MCF 10A (cell line): Measurements from ENCODE around the gene WFIKKN2. TPM values are rescaled to one million over a fixed set of nuclear protein-coding genes. Genes with fewer than 3 reads are reported as not detected.
A peak's percentile ranks its signal among the peaks of the same experiment; 100 is the strongest.

Experiments used
- BruUV-seq: library from RNA; stranded (reverse); fragments of 400-500 nt; replicated peaks from 2 replicates; lab custom pipeline; 2021; lab: Mats Ljungman, UMichigan
- CTCF ChIA-PET: fragments of 300-600 bp; sonication (Branson Sonifier 250); formaldehyde crosslinking; extraction: SDS; loops from one replicate; lab custom pipeline; 2021; ENCODE audit warnings: antibody characterized with exemption, inconsistent platforms; lab: Yijun Ruan, JAX
- POLR2A ChIA-PET: fragments of 300-600, 350-650 bp; sonication (Branson Sonifier 250); formaldehyde crosslinking; extraction: SDS; loops from one replicate; lab custom pipeline; 2020; ENCODE audit warnings: antibody characterized with exemption, inconsistent platforms; lab: Yijun Ruan, JAX
- DNase-seq: peaks from one replicate; pipeline ENCODE4 v3.0.0-alpha.2; 2018; ENCODE audit not compliant: unreplicated experiment
- H3K27ac Mint-ChIP-seq: one replicate; pipeline ENCODE4 v1.8.0; 2022; ENCODE audit warnings: mild to moderate bottlenecking, low read depth, mixed read lengths; ENCODE audit not compliant: unreplicated experiment
- H3K27me3 Mint-ChIP-seq: one replicate; pipeline ENCODE4 v1.8.0; 2022; ENCODE audit warnings: mixed read lengths; ENCODE audit not compliant: insufficient read depth, unreplicated experiment
- H3K36me3 Mint-ChIP-seq: one replicate; pipeline ENCODE4 v1.8.0; 2022; ENCODE audit warnings: mild to moderate bottlenecking, moderate library complexity, mixed read lengths; ENCODE audit not compliant: insufficient read depth, unreplicated experiment
- H3K4me1 Mint-ChIP-seq: one replicate; pipeline ENCODE4 v1.8.0; 2022; ENCODE audit warnings: mixed read lengths; ENCODE audit not compliant: insufficient read depth, unreplicated experiment
- H3K4me3 Mint-ChIP-seq: one replicate; pipeline ENCODE4 v1.8.0; 2022; ENCODE audit warnings: mild to moderate bottlenecking, moderate library complexity, mixed read lengths; ENCODE audit not compliant: unreplicated experiment
- H3K9me3 Mint-ChIP-seq: one replicate; pipeline ENCODE4 v1.8.0; 2022; ENCODE audit warnings: mixed read lengths; ENCODE audit not compliant: unreplicated experiment
- intact Hi-C: fragments of 100-400 bp; cut with micrococcal nuclease; formaldehyde crosslinking; loops from 2 replicates; pipeline ENCODE4 v1.14.1; 2022
- total RNA-seq: library from RNA; stranded (reverse); gene quantifications from 2 replicates; pipeline ENCODE4 v1.2.3, GENCODE V29; 2022
- TF ChIP-seq, protein P1 (sequence below): fragments of 200-600 bp; IDR thresholded peaks from one replicate; pipeline ENCODE4 v1.8.0; 2022; ENCODE audit warnings: antibody characterized with exemption, mild to moderate bottlenecking; ENCODE audit not compliant: unreplicated experiment

The WFIKKN2 gene
- total RNA-seq, 1 experiment from 2014 or later: not detected

DNA sequence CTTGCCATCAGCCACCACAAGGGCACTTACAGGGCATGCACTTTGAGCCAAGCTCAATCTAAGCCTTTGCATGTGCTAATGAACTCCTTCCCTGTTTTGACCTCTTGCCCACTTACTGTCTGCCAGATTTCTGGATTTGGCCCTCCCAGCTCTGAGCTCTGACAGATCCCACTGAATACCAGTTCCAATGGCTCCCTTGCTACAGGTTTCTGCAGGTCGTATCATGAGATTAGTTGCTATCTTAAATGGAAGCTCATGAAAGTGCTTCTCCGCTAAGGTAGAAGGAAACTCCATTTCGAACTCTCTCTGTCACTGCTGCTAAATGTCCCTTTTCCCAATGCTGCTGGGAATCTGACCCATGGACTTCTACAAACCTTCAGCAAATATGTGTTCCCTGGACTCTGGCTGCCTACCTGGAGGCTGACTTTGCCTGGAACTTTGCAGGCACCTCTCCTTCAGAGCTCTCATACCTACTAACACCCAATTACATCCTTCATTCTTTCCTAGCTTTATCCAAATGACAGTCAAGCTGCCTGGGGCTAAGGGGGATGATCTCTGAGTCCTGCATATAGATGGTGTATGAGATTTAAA, 54.2 kb downstream of the WFIKKN2 start:
- ChIA-PET CTCF (interaction anchor here (0.7 to 1.2 kb wide), 3 partner anchors 16 to 106 kb away, joined by 3 read pairs; no protein-coding TSS in a partner anchor), POLR2A (interaction anchor here (0.6 to 7.9 kb wide), 8 partner anchors 11 to 59 kb away, joined by 3 to 99 read pairs (median 4); partner anchors contain the start of gene TOB1)
- intact Hi-C loops: no loop called here

DNA sequence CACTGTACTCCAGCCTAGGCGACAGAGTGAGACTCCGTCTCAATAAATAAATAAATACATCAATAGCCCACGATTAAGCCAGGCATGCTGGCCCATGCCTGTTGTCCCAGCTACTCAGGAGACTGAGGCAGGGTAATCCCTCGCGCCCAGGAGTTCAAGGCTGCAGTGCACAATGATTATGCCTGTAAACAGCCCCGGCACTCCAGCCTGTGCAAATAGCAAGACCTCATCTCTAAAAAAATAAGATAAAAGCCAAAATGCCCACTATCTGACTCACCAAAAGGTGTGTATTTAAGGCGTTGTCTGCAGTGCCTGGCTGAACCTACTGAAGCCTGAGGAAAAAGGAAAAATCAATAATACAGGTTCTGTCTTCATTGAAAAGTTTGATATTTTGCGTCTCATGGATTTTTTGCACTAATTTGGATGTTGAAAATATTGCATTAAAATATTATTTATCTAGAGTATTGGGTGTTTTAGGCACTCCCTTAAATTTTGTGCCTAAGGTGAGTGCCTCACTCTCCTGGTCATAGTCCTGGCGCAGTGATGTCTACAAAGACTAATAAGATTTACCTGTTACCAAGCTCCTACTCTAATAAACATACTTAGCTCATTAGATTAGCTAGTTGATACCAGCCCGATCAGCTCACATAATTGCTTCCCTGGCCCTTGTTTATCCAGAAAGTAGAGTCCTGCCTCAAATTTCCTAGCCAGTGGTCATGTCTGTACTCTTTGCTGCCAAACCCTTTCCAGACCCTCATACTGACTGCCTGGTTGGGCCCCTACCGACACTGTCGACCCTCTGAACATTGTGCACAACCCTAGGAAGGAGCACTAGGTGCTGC, 55.5 kb downstream of the WFIKKN2 start:
- no peaks in the 10 kb centered on the region for H3K36me3 Mint-ChIP-seq

More for the DNA sequence above, 54.2 kb downstream of the WFIKKN2 start:
- Mint-ChIP-seq H3K36me3 (no peaks in the 10 kb centered on the region), H3K9me3 (no peaks in the 10 kb centered on the region), H3K4me1 (peaks cover 24% of the 10 kb centered on the region), H3K27me3 (no peaks in the 10 kb centered on the region), H3K27ac (no peak overlapping the region), H3K4me3 (no peak overlapping the region)
- DNase-seq: no peak
- no TSS peak for BruUV-seq
- TF ChIP-seq, protein P1, sequence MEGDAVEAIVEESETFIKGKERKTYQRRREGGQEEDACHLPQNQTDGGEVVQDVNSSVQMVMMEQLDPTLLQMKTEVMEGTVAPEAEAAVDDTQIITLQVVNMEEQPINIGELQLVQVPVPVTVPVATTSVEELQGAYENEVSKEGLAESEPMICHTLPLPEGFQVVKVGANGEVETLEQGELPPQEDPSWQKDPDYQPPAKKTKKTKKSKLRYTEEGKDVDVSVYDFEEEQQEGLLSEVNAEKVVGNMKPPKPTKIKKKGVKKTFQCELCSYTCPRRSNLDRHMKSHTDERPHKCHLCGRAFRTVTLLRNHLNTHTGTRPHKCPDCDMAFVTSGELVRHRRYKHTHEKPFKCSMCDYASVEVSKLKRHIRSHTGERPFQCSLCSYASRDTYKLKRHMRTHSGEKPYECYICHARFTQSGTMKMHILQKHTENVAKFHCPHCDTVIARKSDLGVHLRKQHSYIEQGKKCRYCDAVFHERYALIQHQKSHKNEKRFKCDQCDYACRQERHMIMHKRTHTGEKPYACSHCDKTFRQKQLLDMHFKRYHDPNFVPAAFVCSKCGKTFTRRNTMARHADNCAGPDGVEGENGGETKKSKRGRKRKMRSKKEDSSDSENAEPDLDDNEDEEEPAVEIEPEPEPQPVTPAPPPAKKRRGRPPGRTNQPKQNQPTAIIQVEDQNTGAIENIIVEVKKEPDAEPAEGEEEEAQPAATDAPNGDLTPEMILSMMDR: no peak

DNA sequence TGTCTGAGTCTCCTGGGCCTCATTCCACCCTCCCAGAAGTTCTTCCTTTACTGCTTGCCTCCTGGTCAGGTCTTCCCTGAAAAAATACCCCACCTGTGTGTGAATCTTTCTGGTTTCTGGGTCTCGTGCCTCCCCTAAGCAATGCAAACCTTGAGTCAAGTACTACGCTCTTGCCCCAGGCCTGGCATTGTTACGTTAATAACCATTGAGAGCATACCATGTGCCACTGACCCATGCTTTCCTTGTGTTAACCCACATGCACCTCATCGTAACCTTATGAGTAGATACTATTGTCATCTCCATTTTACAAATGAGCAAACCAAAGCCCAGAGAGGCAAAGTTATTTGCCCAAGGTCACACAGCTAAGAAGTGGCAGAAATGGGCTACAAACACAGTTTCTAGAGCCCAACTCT, 56.2 kb downstream of the WFIKKN2 start:
- H3K9me3 Mint-ChIP-seq: no peaks in the 10 kb centered on the region
- POLR2A ChIA-PET: interaction anchor here (1.1 to 7.9 kb wide), 6 partner anchors 12 to 58 kb away, joined by 3 to 99 read pairs (median 8); partner anchors contain the start of gene TOB1
- BruUV-seq: no TSS peak
- peak overlapping the region; percentile 42 for H3K27ac Mint-ChIP-seq
- H3K4me3 Mint-ChIP-seq: no peak overlapping the region
- peaks cover 29% of the 10 kb centered on the region for H3K4me1 Mint-ChIP-seq
- no peak for DNase-seq
- no peaks in the 10 kb centered on the region for H3K27me3 Mint-ChIP-seq
- H3K36me3 Mint-ChIP-seq: no peaks in the 10 kb centered on the region
- CTCF ChIA-PET: interaction anchor here (0.8 to 1.5 kb wide), 4 partner anchors 28 to 82 kb away, joined by 3 to 8 read pairs (median 4); no protein-coding TSS in a partner anchor
- intact Hi-C loops: no loop called here
- TF ChIP-seq, protein P1: no peak

More for the DNA sequence above, 55.5 kb downstream of the WFIKKN2 start:
- no peak for DNase-seq
- CTCF ChIA-PET: interaction anchor here (0.6 to 1.5 kb wide), 3 partner anchors 28 to 58 kb away, joined by 3 to 8 read pairs (median 3); no protein-coding TSS in a partner anchor
- no peaks in the 10 kb centered on the region for H3K9me3 Mint-ChIP-seq
- H3K4me1 Mint-ChIP-seq: peaks cover 29% of the 10 kb centered on the region
- no peaks in the 10 kb centered on the region for H3K27me3 Mint-ChIP-seq
- peak overlapping the region; percentile 42 for H3K27ac Mint-ChIP-seq
- H3K4me3 Mint-ChIP-seq: no peak overlapping the region
- POLR2A ChIA-PET: interaction anchor here (1.1 to 7.9 kb wide), 8 partner anchors 12 to 58 kb away, joined by 3 to 99 read pairs (median 6); partner anchors contain the start of gene TOB1
- TF ChIP-seq, protein P1: no peak
- BruUV-seq: no TSS peak
- intact Hi-C loops: no loop called here

Other genes with a start within 250 kb of the WFIKKN2 start
- 209 and 293 TPM in 2 replicates for gene ABCC3, start 200.7 kb upstream of the WFIKKN2 start, total RNA-seq
- 42.2 and 46.4 TPM in 2 replicates for gene ANKRD40, start 127.7 kb upstream of the WFIKKN2 start, total RNA-seq
- gene LUC7L3, start 116.0 kb upstream of the WFIKKN2 start, total RNA-seq: 99.4 and 108 TPM in 2 replicates
- gene ANKRD40CL, start 68.1 kb upstream of the WFIKKN2 start, total RNA-seq: not detected in 2 replicates
- 53.1 and 66.0 TPM in 2 replicates for gene TOB1, start 30.8 kb downstream of the WFIKKN2 start, total RNA-seq